Measurements from ENCODE around the gene FAAH.

DNA sequence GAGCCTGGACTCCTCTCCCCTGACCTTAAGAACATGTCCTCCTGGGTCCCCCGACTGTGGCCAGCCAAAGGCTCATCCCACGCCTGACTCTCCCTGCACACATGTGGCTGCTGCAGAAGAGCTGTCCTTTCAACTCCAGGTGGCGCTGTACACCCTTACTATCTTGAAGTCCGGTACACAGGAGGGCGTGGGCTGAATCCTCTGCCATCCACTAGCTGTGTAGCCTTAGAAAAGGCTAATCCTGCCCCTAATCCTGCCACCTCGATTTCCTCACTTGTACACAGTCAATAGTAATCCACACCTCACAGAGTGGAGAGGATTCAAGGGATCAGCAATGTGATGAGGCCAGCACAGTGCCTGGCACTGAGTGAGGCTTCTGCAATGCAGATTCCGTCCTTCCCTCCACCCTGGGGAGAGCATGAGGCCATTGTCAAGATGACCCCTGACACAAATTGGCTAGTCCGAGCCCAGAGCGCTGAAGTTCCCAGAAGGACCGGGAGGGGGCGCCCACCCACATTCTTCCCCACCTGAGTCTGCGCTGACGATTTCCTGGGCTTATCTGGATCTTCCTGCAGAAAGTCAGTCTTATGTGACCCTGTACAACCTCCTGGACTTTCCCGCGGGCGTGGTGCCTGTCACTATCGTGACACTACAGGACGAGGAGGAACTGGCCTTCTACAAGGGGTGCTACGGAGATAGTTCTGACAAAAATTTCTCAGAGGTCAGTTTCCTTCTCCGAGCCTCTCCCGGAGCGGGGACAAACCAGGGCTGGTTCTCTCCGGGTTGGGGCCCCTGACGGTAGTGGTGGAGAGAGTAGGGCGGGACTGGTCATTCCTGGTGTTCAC, 48.4 kb downstream of the FAAH start:
- TF ChIP-seq CTCF (IDR thresholded peaks at IDR 0.05), result peak in 5 of 7 experiments; percentile 56 to 96 (median 86)
- TF ChIP-seq POLR2A (IDR thresholded peaks at IDR 0.05), result no peak
- no peak for TF ChIP-seq EP300 (IDR thresholded peaks at IDR 0.05)
- TF ChIP-seq POLR2AphosphoS5 (IDR thresholded peaks at IDR 0.05), result no peak
